Activated CD4-positive, alpha-beta T cell treated with anti-CD3 and anti-CD28 coated beads, Interleukin-2, amount 50 U/mL, for 4 hours (primary cell): ENCODE data around the gene TMPRSS4.

Source experiments
- DNase-seq, 2 experiments: peaks; one replicate each; pipeline ENCODE4 v3.0.0-alpha.2; 2020

TMPRSS4 gene

GRCh38 chr11:118156531-118157185, 79.8 kb downstream of the TMPRSS4 start:
- no peak for DNase-seq

DNA sequence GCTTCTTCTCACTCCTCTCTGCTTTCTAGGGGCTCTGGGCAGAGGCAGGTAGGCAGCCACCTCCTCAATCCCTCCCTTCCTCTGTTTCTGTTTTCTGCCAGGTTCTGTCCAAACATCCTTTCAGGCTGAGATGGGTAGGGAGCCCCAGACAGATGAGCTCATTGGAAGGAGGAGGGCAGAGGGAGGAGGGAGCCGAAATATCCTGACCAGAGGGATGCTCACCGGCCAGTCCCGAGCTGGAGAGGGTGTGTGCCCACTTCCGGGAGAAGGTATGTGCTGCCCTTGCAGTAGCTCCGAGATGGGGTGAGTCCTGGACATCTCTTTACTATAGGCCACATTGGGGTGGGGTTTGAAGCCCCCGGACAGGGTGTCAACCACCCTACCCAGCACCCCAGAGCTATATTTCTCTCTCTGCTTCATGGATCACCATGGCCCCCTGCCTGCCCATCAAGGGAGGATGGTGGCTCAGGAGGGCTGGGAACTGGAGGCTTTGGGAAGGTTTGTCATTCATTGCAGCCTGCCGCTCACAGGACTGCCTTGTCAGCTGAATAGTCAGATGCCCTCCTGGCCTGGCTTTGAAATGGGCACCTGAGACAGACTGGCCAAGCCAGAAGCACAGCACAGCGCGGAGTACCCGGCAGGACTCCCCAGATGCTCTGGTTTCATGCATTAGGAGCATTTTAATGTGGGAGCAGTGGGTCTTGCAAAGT, 80.5 kb downstream of the TMPRSS4 start:
- DNase-seq, result no peak

DNA sequence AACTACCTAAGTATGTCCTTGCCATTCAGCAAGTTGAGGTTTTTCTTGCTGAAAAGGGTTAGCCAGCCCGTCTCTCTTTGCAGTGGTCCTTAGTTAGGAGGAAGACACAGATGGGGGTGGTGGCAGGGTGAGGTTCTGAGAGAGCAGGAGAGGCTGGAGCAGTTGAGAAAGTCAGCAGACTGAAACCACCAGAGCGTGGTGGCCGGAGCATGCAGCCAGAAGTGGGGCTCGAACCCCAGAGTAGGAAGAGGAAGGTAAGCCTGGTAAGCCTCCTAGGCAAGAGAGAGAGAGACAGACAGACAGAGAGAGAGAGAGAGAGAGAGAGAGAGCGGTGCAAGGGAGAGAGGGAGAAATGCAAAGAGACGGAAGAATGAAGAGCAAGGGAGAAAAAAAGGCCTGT, 84.9 kb downstream of the TMPRSS4 start:
- no peak for DNase-seq

GRCh38 chr11:118162846-118163245, 86.0 kb downstream of the TMPRSS4 start:
- no peak for DNase-seq

DNA sequence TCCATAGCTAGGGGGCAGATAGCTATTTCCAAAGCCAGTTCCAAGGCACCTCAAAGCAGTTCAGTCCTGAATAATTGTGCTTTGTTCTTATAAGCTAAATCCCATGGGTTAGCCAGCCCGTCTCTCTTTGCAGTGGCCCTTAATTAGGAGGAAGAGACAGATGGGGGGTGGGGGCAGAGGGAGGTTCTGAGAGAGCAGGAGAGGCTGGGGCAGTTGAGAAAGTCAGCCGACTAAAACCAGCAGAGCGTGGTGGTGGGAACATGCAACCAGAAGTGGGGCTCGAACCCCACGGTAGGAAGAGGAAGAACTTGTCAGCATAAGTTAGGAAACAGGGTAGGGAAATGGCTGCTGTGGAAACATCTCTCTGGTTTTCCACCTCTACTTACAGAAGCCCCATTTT, 86.6 kb downstream of the TMPRSS4 start:
- DNase-seq, result no peak

- DNase-seq, result no peak
Observed at GRCh38 chr11:118164885-118165284, 88.0 kb downstream of the TMPRSS4 start.

- no peak for DNase-seq
Observed at GRCh38 chr11:118166641-118167040, 89.8 kb downstream of the TMPRSS4 start.

DNA sequence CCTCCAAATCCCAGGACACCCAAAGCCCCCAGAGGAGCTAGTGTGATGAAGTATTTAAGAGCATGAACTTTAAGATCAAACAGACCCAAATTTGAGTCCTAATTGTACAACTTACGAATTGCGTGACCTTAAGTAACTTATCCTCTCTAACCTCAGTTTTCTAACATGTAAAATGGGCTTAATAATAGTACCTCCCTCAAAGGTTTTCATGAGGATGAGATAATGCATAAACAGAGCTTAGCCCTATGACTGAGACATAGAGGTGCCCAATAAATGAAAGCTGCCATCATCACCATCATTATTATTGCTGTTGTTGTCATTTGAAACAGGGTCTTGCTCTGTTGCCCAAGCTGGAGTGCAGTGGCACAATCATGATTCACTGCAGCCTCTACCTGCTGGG, 90.4 kb downstream of the TMPRSS4 start:
- DNase-seq, result no peak

GRCh38 chr11:118167906-118168305, 91.0 kb downstream of the TMPRSS4 start:
- no peak for DNase-seq

DNA sequence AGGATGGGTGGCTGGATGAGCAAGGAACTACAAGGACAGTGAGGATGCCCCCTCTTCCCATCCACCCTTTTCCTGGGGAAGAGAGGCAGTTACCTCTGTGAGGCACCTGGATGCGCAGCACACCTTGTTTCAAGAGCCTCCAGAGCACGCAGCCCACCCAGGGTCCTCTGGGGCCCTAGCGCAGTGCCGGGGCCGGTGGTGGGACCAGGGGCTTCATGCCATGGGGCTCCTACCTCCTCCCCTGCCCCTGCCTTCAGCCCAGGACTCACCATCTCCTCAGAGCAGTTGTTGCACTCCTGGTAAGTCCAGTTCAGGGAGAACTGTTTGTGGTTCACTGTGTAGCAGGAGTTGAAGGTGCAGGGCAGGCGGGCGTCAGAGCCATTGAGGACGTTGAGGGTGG, 91.4 kb downstream of the TMPRSS4 start:
- no peak for DNase-seq

DNA sequence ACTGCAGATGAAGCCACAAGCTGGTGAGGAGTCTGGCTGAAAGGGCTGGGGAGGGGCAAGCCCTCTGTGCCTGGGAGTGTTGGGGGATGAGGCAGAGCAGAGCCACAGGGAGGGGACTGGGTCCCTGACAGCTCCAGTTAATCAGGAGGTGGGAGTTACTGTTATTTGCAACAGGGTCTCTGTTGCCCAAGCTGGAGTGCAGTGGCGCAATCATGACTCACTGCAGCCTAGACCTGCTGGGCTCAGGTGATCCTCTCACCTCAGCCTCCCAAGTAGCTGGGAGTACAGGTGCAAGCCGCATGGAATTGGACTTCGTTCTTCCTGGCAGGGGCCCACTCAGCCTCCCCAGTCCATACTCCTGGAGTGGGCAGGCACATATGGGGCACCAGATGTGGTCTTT, 91.9 kb downstream of the TMPRSS4 start:
- DNase-seq, result no peak

DNA sequence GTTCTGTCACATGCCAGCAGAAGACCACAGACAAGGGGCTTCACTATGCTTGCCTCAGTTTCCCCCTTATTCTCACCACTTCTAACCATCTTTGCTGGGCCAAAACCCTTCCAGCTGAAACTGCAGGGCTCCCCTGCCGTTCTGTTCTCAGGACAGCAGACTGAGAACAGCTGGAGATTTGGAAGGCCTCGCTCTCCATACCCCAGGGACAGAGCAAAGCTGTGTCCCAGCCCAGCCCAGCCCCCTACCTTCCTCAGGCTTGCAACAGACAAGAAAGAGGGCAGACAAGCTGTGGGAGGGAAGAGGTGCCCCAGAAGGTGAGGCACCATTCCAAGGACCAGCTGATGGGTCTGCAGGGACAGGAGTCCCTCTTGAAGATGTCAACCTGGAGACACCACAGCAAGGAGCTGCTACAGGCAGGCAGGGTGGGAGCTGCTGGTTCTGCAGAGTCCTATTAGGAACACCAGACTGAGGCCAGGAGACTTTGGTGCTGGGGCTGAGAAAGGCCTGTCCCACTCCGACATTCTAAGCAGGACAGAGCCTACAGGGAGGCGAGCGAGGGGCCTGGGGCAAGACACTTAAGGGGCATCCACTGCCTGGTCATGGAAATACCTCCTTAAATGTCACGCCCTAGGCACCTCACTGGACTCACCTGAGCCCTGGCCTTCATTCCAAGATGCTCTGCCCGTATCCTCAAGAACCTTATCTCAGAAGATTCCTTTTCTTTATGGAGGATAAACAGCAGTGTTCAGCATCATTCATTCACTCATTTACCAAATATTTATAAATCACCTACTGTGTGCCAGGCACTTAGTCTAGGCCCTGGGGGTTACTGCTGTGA, 92.6 kb downstream of the TMPRSS4 start:
- DNase-seq, result no peak

- no peak for DNase-seq
Observed at GRCh38 chr11:118170231-118170630, 93.4 kb downstream of the TMPRSS4 start.

DNA sequence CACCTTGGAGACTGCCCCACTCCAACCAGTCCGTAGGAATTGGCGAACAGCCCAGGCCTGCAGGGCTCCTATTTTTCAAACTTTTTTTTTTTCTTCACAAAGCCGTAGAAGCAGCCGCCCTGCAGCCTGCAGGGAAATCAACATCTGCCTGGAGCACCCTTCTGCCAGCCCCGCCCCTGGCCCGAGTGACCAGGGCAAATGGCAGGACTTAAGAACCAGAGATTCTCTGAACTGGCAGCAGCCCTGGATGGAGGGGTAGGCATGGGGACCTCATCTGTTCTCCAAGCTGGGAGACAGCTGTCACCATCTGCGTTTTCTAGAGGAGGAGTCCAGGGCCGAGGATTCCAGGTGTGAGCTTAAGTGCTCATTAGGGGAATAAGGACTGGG, 94.0 kb downstream of the TMPRSS4 start:
- no peak for DNase-seq
